Neural crest cell (in vitro differentiated cells): ENCODE measurements around the gene MCHR2. TPM values are rescaled to one million over a fixed set of nuclear protein-coding genes. Genes with fewer than 3 reads are reported as not detected.

Experiments used
- DNase-seq: peaks from one replicate; pipeline ENCODE4 v3.0.0; 2021; ENCODE audit warnings: low read depth, mixed read lengths, low spot score
- H3K27ac Mint-ChIP-seq: one replicate; pipeline ENCODE4 v1.8.0; 2021; ENCODE audit warnings: mild to moderate bottlenecking, mixed read lengths; ENCODE audit not compliant: unreplicated experiment
- H3K27me3 Mint-ChIP-seq: 2 replicates; pipeline ENCODE4 v1.8.0; 2021; ENCODE audit warnings: low read depth, mild to moderate bottlenecking, mixed read lengths
- H3K36me3 Mint-ChIP-seq: 2 replicates; pipeline ENCODE4 v1.8.0; 2021; ENCODE audit warnings: low read depth, mild to moderate bottlenecking, mixed read lengths
- H3K4me1 Mint-ChIP-seq: 2 replicates; pipeline ENCODE4 v1.8.0; 2021; ENCODE audit warnings: mixed read lengths
- H3K4me3 Mint-ChIP-seq: one replicate; pipeline ENCODE4 v1.8.0; 2021; ENCODE audit warnings: mild to moderate bottlenecking, mixed read lengths
- H3K9me3 Mint-ChIP-seq: 2 replicates; pipeline ENCODE4 v1.8.0; 2021; ENCODE audit warnings: mixed read lengths
- total RNA-seq: library from RNA; stranded (reverse); gene quantifications from 2 replicates; pipeline ENCODE4 v1.2.1, GENCODE V29; 2021
- TF ChIP-seq, protein P1 (sequence below): fragments of 200-600 bp; sonication (generic); conservative IDR thresholded peaks from 2 replicates; pipeline ENCODE4 v1.5.0; 2021; ENCODE audit warnings: antibody characterized with exemption, mild to moderate bottlenecking

MCHR2 gene
- total RNA-seq, 1 donor from 2014 or later = not detected

DNA sequence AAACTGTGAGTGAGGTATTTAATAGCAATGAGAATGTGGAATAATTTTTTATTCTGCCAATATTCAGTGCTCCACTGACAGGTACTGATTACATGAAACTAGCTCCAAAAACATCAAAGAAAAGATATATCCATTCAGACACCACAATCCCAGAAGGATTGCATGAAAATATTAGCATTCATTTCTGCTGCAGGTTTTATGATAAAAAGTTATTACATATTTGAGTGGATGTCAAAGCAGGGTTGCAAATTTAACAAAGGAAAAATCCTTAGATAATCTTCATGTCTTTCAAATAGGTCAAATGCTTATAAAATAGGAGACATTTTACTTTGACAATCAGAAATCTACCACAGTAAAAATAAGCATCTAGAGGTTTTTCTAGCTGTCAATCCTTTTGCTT is 13.3 kb downstream of the MCHR2 start:
- Mint-ChIP-seq H3K9me3 (peaks cover 2% of the 10 kb centered on the region), H3K36me3 (no peaks in the 10 kb centered on the region), H3K4me1 (no peaks in the 10 kb centered on the region), H3K27me3 (peaks cover 2% of the 10 kb centered on the region), H3K27ac (no peak overlapping the region), H3K4me3 (no peak overlapping the region)
- DNase-seq = no peak
- TF ChIP-seq, protein P1, sequence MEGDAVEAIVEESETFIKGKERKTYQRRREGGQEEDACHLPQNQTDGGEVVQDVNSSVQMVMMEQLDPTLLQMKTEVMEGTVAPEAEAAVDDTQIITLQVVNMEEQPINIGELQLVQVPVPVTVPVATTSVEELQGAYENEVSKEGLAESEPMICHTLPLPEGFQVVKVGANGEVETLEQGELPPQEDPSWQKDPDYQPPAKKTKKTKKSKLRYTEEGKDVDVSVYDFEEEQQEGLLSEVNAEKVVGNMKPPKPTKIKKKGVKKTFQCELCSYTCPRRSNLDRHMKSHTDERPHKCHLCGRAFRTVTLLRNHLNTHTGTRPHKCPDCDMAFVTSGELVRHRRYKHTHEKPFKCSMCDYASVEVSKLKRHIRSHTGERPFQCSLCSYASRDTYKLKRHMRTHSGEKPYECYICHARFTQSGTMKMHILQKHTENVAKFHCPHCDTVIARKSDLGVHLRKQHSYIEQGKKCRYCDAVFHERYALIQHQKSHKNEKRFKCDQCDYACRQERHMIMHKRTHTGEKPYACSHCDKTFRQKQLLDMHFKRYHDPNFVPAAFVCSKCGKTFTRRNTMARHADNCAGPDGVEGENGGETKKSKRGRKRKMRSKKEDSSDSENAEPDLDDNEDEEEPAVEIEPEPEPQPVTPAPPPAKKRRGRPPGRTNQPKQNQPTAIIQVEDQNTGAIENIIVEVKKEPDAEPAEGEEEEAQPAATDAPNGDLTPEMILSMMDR = no peak

DNA sequence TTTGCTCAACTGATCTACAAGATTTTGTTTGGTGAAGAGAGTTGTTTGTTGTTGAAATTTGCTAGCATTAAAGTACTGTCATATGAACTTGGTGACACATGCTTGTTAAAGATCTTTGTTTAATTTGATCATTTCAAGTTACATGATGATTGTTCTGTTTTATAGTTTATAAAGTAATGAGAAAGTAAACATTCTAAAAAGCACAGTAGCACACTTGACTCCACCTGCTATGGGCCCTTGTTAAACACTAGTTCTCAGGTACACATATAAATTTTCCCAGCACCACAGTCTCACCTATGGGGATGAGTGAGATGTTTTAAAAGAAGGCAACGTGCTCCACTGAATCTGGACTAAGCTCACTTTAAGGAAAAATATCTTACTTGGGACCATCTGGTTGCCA is 14.1 kb downstream of the MCHR2 start:
- H3K27me3 Mint-ChIP-seq = no peaks in the 10 kb centered on the region
- no peak for DNase-seq

DNA sequence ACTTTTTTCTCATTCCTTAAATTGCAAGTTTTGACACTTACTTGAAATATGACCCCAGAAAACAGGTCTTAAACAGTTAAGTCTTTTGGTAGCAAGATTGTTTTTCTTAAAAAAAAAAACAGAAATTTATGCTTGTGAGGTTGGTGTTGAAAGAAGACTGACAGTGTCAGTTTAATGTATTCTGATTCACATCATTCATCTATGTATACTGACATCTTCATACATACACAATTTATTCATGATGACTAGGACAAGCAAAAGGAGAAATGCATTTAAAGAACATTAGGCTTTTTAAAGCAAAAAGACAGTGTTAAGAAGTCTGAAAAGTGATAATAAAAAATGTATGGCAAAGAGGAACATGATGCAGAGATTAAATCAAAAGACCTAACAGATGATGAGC is 27.0 kb downstream of the MCHR2 start:
- Mint-ChIP-seq H3K27ac (no peak overlapping the region), H3K27me3 (peaks cover 42% of the 10 kb centered on the region), H3K9me3 (no peaks in the 10 kb centered on the region), H3K4me1 (no peaks in the 10 kb centered on the region), H3K4me3 (no peak overlapping the region), H3K36me3 (no peaks in the 10 kb centered on the region)
- TF ChIP-seq, protein P1 = no peak
- no peak for DNase-seq

More for the DNA sequence above, 14.1 kb downstream of the MCHR2 start:
- H3K9me3 Mint-ChIP-seq = peaks cover 7% of the 10 kb centered on the region
- no peaks in the 10 kb centered on the region for H3K4me1 Mint-ChIP-seq
- no peak overlapping the region for H3K4me3 Mint-ChIP-seq
- TF ChIP-seq, protein P1 = no peak
- no peaks in the 10 kb centered on the region for H3K36me3 Mint-ChIP-seq
- no peak overlapping the region for H3K27ac Mint-ChIP-seq

DNA sequence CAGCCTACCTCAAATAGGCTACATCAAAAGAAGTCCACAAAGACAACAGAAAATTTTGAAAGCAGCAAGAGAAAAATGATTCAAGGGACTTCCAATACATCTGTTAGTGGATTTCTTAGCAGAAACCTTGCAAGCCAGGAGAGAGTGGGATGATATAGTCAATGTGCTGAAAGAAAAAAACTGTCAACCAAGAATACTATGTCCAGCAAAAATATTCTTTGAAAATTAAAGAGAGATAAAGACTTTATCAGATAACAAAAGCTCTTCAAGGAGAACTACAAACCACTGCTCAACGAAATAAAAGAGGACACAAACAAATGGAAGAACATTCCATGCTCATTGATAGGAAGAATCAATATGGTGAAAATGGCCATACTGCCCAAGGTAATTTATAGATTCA is 34.0 kb downstream of the MCHR2 start:
- H3K4me1 Mint-ChIP-seq = no peaks in the 10 kb centered on the region
- H3K9me3 Mint-ChIP-seq = peaks cover 4% of the 10 kb centered on the region
- no peaks in the 10 kb centered on the region for H3K36me3 Mint-ChIP-seq
- H3K27me3 Mint-ChIP-seq = peaks cover 15% of the 10 kb centered on the region
- no peak overlapping the region for H3K4me3 Mint-ChIP-seq
- no peak for DNase-seq
- no peak overlapping the region for H3K27ac Mint-ChIP-seq
- TF ChIP-seq, protein P1 = no peak

DNA sequence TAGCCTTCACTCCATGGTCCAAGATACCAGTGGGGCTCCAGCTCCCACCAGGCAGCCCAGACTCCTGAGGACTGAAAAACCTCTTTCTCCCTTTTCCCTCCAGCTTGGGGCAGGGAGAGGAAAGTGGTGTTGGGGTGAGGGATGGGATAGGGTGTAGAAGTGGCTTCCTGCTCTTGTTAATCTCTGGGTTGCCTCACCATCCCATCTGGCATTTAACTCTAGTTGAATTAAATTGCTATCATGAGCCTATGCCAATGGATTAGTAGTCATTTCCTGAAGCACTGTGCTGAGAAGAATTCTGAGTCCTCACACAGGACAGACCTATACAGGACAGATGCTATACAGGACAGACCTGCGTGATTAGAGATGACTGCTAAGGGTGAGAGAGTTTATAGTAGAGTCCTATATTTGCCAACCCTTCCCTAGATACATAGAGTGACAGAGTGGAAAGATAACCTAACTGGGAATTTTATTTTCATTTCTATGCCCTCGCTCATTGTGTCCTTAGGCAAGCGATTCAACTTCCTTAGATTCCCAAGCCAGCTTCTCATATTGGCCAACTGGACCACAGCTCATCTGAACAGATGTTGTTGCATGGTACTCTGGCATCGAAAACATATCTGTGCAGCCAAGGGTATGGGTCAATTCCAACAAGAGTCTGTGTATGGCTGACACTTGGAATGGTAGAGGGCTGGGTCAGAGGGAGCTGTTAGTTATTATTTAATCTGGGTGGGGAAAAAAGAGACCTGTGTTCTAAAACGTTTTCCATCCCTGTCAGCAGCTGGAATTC is 42.8 kb downstream of the MCHR2 start:
- Mint-ChIP-seq H3K4me3 (no peak overlapping the region), H3K9me3 (no peaks in the 10 kb centered on the region), H3K27me3 (peaks cover 13% of the 10 kb centered on the region), H3K27ac (no peak overlapping the region), H3K36me3 (no peaks in the 10 kb centered on the region), H3K4me1 (no peaks in the 10 kb centered on the region)
- DNase-seq = no peak
- TF ChIP-seq, protein P1 = no peak
